Immature natural killer cell (primary cell): Measurements from ENCODE around the gene TFAP2E. TPM values are rescaled to one million over a fixed set of nuclear protein-coding genes. Genes with fewer than 3 reads are reported as not detected.
A peak's percentile ranks its signal among the peaks of the same experiment; 100 is the strongest.

Source experiments
- DNase-seq, 3 donors: peaks; one replicate each; pipeline ENCODE4 v3.0.0; 2022; ENCODE audit warnings: mixed read lengths in 1 of 3
- H3K27ac Mint-ChIP-seq, 6 donors: one replicate each; pipeline ENCODE4 v1.8.0; 2020; ENCODE audit warnings: mixed read lengths in 6 of 6, mild to moderate bottlenecking in 5 of 6, inconsistent platforms in 4 of 6, moderate library complexity in 3 of 6
- H3K27me3 Mint-ChIP-seq, 3 donors: one replicate each; pipeline ENCODE4 v1.8.0; 2020 to 2021; ENCODE audit warnings: low read depth in 3 of 3, mild to moderate bottlenecking in 3 of 3, mixed read lengths in 3 of 3, moderate library complexity in 3 of 3, inconsistent platforms in 1 of 3
- H3K36me3 Mint-ChIP-seq, 3 donors: one replicate each; pipeline ENCODE4 v1.8.0; 2020; ENCODE audit warnings: mixed read lengths in 3 of 3, inconsistent platforms in 2 of 3, mild to moderate bottlenecking in 2 of 3
- H3K4me1 Mint-ChIP-seq, 2 donors: one replicate each; pipeline ENCODE4 v1.8.0; 2020; ENCODE audit warnings: inconsistent platforms in 2 of 2, mild to moderate bottlenecking in 2 of 2, mixed read lengths in 2 of 2, moderate library complexity in 1 of 2
- H3K4me3 Mint-ChIP-seq, 5 donors: one replicate each; pipeline ENCODE4 v1.8.0; 2020; ENCODE audit warnings: mild to moderate bottlenecking in 5 of 5, mixed read lengths in 5 of 5, inconsistent platforms in 3 of 5, moderate library complexity in 3 of 5
- H3K9me3 Mint-ChIP-seq, 6 donors: one replicate each; pipeline ENCODE4 v1.8.0; 2020; ENCODE audit warnings: mild to moderate bottlenecking in 6 of 6, mixed read lengths in 6 of 6, inconsistent platforms in 4 of 6, moderate library complexity in 3 of 6
- polyA plus RNA-seq, 3 donors: library from polyadenylated mRNA; unstranded; fragments of 300-500 nt; fragmentation: Illumina TruSeq; gene quantifications; one replicate each; pipeline ENCODE4 v1.2.3, GENCODE V29; 2021

Gene TFAP2E
- polyA plus RNA-seq = 1 to 10 TPM in 2 of 3 donors, not detected in 1; 1.3 to 1.8 TPM

DNA sequence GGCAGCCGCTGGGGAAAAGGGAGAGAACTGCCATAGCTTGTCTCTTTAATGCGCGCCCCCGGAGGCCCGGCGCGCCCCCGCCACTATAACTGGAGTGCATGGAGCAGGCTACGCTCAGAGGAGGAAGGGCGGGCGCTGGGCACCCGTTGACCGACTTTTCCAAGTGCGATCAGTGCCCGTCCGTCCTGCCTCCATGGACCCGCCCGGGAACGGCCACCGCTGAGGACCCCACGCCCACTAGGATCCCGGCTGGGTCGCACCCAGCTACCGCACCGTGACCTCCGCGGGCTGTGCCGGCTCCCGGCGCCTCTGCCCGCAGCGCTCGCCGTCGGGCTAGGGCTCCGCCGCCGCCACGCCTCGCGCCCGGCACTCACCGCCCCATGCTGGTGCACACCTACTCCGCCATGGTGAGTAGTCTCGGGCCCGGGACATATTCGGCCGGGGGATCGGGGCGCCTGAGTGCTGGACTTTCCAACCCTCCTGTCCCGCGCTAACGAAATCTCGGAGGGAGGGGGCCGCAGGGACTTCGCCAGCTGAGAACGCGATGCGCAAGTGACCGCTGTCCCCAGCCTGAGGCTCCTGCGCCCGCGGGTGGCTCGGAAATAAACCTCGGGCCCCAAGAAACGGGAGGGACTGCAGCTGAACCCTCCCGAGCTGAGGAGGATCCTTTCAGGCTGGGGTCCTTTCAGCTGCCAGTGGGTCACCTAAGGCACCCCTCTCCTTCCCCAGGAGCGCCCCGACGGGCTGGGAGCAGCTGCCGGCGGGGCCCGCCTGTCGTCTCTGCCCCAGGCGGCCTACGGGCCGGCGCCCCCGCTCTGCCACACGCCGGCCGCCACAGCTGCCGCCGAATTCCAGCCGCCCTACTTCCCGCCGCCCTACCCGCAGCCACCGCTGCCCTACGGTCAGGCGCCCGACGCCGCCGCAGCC, at the start of gene TFAP2E:
TFAP2E (plus strand) TSS at position 117 of the 927 bp plus-strand sequence; CDS start at position 381, 264 bp downstream.
- peaks cover 5 to 12% (median 7%) of the 10 kb centered on the region in 3 donors for H3K27me3 Mint-ChIP-seq

DNA sequence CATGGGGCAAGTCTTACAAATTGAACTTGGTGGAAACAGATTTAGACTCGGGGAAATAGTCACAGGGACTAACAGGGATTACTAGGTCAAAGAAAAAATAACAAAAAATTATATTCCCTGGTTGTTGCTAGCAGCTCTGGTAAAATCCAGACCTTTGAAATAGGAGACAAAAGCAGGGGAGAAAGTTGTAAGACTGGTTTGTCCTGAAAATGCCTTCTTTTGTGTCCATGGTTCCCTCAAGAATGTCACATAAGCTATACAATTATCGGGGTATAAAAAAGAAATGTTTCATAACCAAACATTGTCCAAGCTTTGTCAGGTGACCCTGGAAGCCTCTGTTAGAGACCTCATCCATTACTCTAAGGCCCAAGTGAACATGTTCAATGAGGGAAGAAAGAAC, 49.0 kb upstream of the TFAP2E start:
- H3K9me3 Mint-ChIP-seq = peaks cover 0 to 2% (median 0%) of the 10 kb centered on the region in 6 donors

More for the DNA sequence above, at the start of gene TFAP2E:
- Mint-ChIP-seq H3K4me1 (peaks cover 41 to 51% of the 10 kb centered on the region in 2 donors), H3K27ac (peak within 1 kb of the TSS in 1 of 6 donors; percentile 70), H3K36me3 (peaks cover 0 to 17% (median 7%) of the 10 kb centered on the region in 3 donors), H3K9me3 (no peaks in the 10 kb centered on the region), H3K4me3 (peak within 1 kb of the TSS; percentile 47 to 74 (median 68))
- peak; percentile 17 to 45 (median 30) for DNase-seq

DNA sequence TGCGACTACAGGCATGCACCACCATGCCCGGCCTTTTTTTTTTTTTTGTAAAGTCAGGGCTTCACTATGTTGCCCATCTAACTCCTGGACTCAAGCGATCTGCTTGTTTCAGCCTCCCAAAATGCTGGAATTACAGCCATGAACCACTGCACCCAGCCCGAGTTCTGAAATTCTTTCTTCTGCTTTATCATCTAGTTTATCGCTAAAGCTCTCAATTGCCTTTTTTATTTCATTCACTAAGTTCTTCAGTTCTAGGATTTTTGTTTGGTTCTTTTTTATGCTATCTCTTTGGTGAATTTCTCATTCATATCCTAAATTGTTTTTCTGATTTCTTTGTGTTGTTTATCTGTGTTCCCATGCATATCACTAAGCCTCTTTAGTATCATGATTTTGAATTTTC, 42.9 kb upstream of the TFAP2E start:
- Mint-ChIP-seq H3K4me3 (no peak overlapping the region), H3K36me3 (peaks cover 14 to 25% (median 25%) of the 10 kb centered on the region in 3 donors), H3K27me3 (peaks cover 0 to 1% (median 0%) of the 10 kb centered on the region in 3 donors), H3K9me3 (peaks cover 0 to 11% (median 7%) of the 10 kb centered on the region in 6 donors), H3K27ac (no peak overlapping the region), H3K4me1 (peaks cover 5 to 14% of the 10 kb centered on the region in 2 donors)
- DNase-seq = no peak

More for the DNA sequence above, 49.0 kb upstream of the TFAP2E start:
- H3K27me3 Mint-ChIP-seq = no peaks in the 10 kb centered on the region
- peaks cover under 1 to 15% (median 13%) of the 10 kb centered on the region in 3 donors for H3K36me3 Mint-ChIP-seq
- peaks cover 7 to 13% of the 10 kb centered on the region in 2 donors for H3K4me1 Mint-ChIP-seq
- DNase-seq = no peak
- no peak overlapping the region for H3K27ac Mint-ChIP-seq
- H3K4me3 Mint-ChIP-seq = no peak overlapping the region

DNA sequence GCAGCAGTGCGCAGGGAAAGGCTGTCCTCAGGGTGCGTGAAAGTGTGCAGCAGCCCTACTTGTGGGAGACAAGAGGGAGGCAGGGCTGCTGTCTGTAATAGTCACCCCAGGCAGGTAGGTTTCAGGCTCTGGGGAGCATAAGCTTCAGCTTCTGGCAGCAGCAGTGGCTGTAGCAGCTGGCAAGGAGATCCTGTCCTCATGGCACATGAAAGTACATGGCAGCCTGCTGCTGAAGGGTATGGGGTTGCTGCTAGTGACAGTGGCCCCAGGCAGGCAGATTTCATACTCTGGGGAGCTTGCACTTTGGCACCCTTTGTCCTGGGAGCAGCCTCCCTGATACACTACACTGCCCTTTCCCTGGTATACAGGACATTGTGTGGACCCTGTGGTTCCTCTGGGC, 42.2 kb upstream of the TFAP2E start:
- Mint-ChIP-seq H3K9me3 (peaks cover 0 to 11% (median 7%) of the 10 kb centered on the region in 6 donors), H3K36me3 (peaks cover 14 to 25% (median 25%) of the 10 kb centered on the region in 3 donors), H3K27ac (no peak overlapping the region), H3K27me3 (peaks cover 0 to 1% (median 0%) of the 10 kb centered on the region in 3 donors), H3K4me1 (peaks cover 11 to 22% of the 10 kb centered on the region in 2 donors), H3K4me3 (no peak overlapping the region)
- no peak for DNase-seq

DNA sequence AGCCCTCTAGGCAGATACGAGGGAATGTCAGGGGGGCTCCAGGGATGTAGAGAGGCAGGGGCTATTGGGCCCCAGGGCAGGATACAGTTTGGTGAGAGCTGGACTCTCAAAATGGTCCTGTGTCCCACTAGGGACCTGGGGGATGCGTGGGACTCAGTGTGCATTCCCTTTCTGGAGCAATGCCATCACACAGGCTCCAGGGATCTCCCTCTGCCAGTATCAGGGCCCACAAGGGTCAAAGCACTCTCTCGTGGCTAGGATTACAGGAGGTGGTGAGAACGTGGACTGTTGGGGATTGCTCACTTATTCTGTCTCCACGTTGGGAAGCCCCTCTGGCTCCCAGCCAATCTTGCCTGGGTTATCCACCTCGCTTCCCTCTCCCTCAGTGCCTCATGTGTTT, 41.7 kb upstream of the TFAP2E start:
- H3K4me1 Mint-ChIP-seq = peaks cover 13 to 25% of the 10 kb centered on the region in 2 donors
- no peak overlapping the region for H3K27ac Mint-ChIP-seq

DNA sequence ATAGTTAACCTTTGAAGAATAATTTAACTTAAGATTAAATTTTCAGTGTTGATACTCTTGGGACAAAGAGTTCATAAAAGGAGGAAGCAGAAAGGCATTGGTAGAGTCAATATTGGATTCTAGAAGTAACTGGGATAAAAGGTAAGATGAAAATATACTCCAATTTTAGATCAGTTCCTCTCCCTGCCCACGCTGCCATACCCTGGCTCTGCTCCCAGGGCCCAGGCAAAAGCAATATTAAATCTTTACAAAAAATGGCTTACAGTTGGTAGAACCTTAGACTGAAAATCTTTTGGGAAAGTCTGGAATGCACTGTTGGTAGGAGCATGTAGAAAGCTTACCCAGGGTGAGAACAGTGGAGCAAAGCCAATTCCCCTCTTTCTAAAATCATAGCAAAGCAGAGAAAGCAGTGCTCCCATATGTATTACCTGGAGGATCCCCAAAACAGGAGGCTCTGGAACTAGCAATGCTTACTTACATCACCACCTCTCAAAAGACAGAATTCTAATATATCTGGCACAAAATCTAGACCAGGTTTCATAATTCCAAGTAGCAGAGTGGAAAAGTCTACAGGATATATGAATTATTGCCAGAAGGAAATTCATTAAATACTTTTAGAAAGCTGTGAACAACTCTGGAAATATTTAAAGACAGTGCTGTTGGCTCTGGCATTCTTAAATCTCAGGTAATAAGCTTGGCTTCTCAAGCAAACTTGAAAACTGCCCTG, 40.5 kb upstream of the TFAP2E start:
- H3K36me3 Mint-ChIP-seq = peaks cover 14 to 25% (median 25%) of the 10 kb centered on the region in 3 donors
- no peak for DNase-seq
- H3K27me3 Mint-ChIP-seq = peaks cover 0 to 1% (median 0%) of the 10 kb centered on the region in 3 donors
- H3K9me3 Mint-ChIP-seq = peaks cover 0 to 11% (median 7%) of the 10 kb centered on the region in 6 donors
- no peak overlapping the region for H3K27ac Mint-ChIP-seq
- no peak overlapping the region for H3K4me3 Mint-ChIP-seq
- H3K4me1 Mint-ChIP-seq = peaks cover 20 to 35% of the 10 kb centered on the region in 2 donors

More for the DNA sequence above, 41.7 kb upstream of the TFAP2E start:
- Mint-ChIP-seq H3K4me3 (no peak overlapping the region), H3K27me3 (peaks cover 0 to 1% (median 0%) of the 10 kb centered on the region in 3 donors), H3K9me3 (peaks cover 0 to 11% (median 7%) of the 10 kb centered on the region in 6 donors), H3K36me3 (peaks cover 14 to 25% (median 25%) of the 10 kb centered on the region in 3 donors)
- DNase-seq = no peak

DNA sequence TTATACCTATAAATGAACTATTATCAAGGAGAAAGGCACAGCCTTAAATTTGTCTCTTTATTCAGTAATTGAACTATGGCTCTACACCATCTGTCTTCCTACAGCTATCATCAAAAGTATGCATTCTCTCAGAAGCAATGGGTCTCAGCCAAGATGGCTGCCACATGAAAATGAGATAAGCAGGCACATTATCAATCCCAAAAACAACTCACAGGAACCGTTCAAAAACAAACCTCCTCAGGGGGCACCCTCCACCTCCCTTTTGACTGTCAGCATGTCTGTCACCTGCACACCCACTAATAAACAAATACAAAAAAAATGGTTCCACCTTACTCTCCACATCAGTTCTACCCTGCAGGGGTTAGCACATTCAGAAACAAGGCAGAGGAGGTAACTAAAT, 39.5 kb upstream of the TFAP2E start:
- H3K9me3 Mint-ChIP-seq = peaks cover 0 to 11% (median 7%) of the 10 kb centered on the region in 6 donors
- peak overlapping the region in 1 of 6 donors; percentile 13 for H3K27ac Mint-ChIP-seq
- H3K36me3 Mint-ChIP-seq = peaks cover 17 to 21% (median 21%) of the 10 kb centered on the region in 3 donors
- H3K4me3 Mint-ChIP-seq = no peak overlapping the region
- H3K4me1 Mint-ChIP-seq = peaks cover 24 to 41% of the 10 kb centered on the region in 2 donors
- no peak for DNase-seq
- peaks cover 0 to 1% (median 0%) of the 10 kb centered on the region in 3 donors for H3K27me3 Mint-ChIP-seq

DNA sequence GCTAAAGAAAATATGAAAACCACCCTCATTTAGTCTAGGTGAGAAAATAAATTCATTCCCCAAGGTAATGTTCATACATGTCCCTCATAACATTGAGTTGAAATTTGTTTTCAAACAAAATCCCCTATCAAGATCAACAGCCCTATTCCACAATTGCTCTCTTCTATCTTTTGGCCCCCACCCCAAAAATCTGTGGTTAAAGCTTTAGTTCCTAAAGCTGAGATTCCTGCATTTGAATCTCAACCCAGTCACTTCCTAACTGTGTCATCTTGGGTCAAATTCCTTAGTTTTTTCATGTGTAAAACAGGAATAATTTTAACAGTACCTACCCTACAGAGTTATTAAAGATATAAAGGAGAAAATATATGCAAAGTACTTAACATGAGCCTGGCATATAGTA, 37.9 kb upstream of the TFAP2E start:
- peaks cover 0 to 6% (median 4%) of the 10 kb centered on the region in 6 donors for H3K9me3 Mint-ChIP-seq

DNA sequence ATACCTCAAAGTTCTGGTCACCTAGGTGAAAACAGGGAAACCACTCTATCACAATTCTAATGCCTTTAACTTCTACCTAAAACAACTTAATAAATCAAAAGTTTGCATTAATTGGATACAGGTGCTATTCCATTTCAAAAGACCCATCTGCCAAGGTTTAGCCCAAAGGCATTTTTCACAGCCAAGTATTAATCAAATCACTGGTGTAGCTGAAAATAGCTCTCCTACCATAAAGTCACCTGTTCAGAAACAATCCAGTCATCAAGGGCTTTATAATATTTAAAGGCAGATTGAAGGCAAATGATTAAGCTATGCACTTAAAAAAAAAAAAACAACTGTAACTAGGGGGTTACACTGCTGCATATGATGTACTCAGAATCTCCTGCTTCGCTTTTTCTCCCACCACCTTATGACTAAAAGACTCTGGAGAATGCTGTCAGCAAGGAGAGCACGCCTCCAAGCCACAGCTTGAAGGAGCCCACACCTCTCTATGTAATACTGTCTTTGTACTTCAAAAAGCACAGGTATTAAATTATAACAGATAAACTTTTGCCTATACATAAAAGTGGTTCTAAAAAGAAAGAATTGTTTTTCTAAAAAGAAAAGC, 36.5 kb upstream of the TFAP2E start:
- Mint-ChIP-seq H3K9me3 (no peaks in the 10 kb centered on the region), H3K27me3 (peaks cover 0 to 3% (median 0%) of the 10 kb centered on the region in 3 donors), H3K4me1 (peaks cover 45 to 66% of the 10 kb centered on the region in 2 donors), H3K4me3 (no peak overlapping the region), H3K36me3 (peaks cover 0 to 3% (median 0%) of the 10 kb centered on the region in 3 donors), H3K27ac (peak overlapping the region in 1 of 6 donors; percentile 6)
- no peak for DNase-seq

More for the DNA sequence above, 37.9 kb upstream of the TFAP2E start:
- peaks cover 7 to 9% (median 8%) of the 10 kb centered on the region in 3 donors for H3K36me3 Mint-ChIP-seq
- peaks cover 40 to 57% of the 10 kb centered on the region in 2 donors for H3K4me1 Mint-ChIP-seq
- peak overlapping the region in 3 of 6 donors; percentile 12 to 50 (median 12) for H3K27ac Mint-ChIP-seq
- no peak overlapping the region for H3K4me3 Mint-ChIP-seq
- H3K27me3 Mint-ChIP-seq = peaks cover 0 to 4% (median 0%) of the 10 kb centered on the region in 3 donors
- DNase-seq = no peak

DNA sequence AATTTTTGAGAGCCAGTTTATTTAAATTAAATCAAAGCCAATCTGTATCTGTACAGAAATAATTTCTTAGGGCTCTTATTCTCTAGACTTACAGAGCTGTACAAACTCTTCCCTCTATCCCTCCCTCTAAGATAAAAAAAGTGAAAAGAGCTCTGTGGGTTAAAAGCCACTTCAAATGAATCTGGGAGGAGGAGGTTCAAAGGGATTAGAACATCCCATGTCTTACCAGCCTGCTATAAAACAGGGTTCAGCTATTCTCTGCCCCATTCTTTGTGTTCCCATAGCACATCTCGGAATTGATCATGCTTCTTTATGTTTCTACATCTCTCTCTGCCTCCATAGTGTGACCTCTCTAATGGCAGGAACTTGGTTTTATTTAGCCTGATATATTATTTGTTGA, 35.3 kb upstream of the TFAP2E start:
- peaks cover 50 to 75% of the 10 kb centered on the region in 2 donors for H3K4me1 Mint-ChIP-seq
- no peaks in the 10 kb centered on the region for H3K9me3 Mint-ChIP-seq
- H3K27me3 Mint-ChIP-seq = peaks cover 0 to 3% (median 0%) of the 10 kb centered on the region in 3 donors
- peak overlapping the region in 3 of 6 donors; percentile 28 to 56 (median 28) for H3K27ac Mint-ChIP-seq
- no peak overlapping the region for H3K4me3 Mint-ChIP-seq
- DNase-seq = no peak
- peaks cover 0 to 3% (median 2%) of the 10 kb centered on the region in 3 donors for H3K36me3 Mint-ChIP-seq

DNA sequence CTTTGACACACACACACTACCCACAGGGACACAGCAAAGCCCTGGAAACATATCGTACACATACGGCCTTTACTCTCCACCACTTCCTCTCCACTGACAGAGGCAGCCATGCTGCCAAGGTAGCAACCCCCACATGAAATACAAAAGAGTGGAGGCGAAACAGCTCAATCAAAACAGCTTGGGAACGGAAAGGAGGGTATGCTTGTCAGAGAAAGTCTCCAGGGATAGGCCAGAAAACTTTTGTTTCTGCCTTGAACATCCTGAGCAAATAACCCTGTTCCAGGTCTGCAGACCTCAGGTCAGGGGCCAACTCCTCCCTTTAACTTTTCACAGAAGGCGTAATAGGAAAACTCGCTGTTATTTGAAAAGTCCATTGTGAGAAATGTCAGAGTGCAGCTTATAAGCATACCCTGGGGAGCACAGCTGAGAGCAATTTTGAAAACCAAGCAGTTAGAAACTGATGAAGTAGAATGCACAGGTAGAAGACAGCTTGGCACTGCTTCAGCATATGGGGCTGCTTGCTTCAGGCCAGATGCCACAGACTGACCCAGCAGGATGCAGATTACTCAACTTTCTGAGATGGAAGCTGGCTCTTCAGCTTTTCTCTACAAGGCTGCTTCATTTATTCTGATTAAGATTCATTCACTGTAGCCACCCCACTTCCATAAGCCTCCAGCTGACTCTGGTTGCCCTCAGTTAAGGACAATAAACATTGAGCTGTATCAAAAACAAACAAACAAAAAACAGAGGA, 33.9 kb upstream of the TFAP2E start:
- Mint-ChIP-seq H3K27ac (peak overlapping the region; percentile 80 to 91 (median 89)), H3K27me3 (peaks cover 0 to 3% (median 0%) of the 10 kb centered on the region in 3 donors), H3K4me3 (peak overlapping the region in 4 of 5 donors; percentile 34 to 78 (median 61)), H3K36me3 (peaks cover 0 to 3% (median 2%) of the 10 kb centered on the region in 3 donors), H3K4me1 (peaks cover 52 to 74% of the 10 kb centered on the region in 2 donors), H3K9me3 (no peaks in the 10 kb centered on the region)
- peak in 1 of 3 donors; percentile 25 for DNase-seq

DNA sequence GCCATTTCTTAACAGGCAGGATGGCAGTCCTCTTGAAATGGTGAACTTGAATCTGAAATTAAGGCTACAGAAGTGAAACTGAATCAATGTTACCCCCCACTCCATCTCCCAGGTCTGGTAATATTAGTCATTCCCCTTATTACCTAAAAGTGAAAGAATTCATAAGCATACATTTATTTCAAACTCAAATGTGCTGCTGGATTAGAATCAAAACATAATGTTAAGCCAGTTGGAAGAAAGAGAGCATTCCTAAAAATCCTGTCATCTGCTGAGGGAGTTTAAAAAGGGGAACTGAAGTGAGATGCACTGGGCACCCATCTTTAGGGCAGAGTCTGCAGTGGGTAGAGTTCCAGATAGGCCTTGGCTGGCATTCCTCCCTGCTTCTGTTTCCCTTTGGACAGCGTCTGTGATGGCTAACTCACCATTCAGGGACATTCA, 33.3 kb upstream of the TFAP2E start:
- peaks cover 52 to 76% of the 10 kb centered on the region in 2 donors for H3K4me1 Mint-ChIP-seq

More for the DNA sequence above, 33.3 kb upstream of the TFAP2E start:
- Mint-ChIP-seq H3K27ac (peak overlapping the region; percentile 80 to 91 (median 89)), H3K9me3 (no peaks in the 10 kb centered on the region), H3K27me3 (peaks cover 0 to 3% (median 0%) of the 10 kb centered on the region in 3 donors), H3K36me3 (peaks cover 0 to 3% (median 2%) of the 10 kb centered on the region in 3 donors), H3K4me3 (peak overlapping the region in 2 of 5 donors; percentile 14 to 38)
- no peak for DNase-seq
